ENCODE measurements around the gene PSMA7.

DNA sequence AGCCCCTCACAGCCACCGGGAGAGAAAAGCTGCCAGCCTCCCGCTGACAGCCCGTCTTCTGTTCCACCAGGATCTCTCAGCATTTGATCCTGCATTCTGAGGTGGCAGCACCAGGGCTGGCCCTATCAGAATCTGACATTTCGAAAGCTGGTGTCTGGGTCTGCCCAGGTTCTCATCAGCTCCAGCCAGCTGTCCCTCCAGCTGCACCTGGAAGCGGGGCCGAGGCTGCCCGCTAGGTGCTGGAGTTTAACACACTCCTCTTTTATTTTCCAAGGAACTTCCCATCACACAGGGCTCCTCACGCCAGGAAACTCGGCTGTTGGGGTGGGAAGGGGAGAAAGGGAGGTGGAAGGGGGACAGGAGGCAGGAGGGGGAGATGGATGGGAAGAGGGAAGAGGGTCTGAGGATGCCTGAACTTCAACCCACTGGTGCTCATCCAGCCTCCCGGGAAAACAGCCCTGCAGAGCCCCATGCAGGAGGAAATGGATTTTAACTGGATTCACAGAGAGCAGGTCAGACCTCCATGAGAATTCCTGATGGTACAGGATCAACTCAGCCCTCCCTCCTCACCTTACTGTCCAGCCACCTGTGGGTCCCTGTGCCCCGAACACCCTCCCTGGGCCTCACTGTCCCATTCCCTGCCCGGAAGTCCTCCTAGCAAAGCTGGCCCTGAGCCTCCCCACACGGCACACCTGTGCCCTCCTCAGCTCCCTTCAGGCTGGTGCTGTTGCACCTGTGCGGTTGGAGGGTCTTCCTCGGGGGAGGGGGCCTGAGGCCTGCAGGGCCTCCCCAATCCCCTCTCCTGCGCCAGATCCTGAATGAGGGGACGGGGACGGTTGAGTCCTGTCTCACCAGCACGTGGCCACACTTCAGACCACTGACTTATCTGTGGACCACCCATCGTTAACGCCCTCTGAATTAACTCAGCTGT, 24.8 kb downstream of the PSMA7 start:
- no peak for TF ChIP-seq CTCF (IDR thresholded peaks at IDR 0.05)
- no peak for TF ChIP-seq POLR2A (IDR thresholded peaks at IDR 0.05)

All from thyroid gland (tissue), 4 donors.